Coronary artery (tissue), 2 donors: ENCODE measurements around the gene YJU2.
A peak's percentile ranks its signal among the peaks of the same experiment; 100 is the strongest.
"Not testable (repeated sequence)": the region's sequence is repeated elsewhere in the genome, so short reads cannot be mapped to it uniquely, and the experiment has no call there.

Experiments
- DNase-seq: peaks from one replicate; pipeline ENCODE4 v3.0.0-alpha.2; 2017; ENCODE audit warnings: low spot score
- H3K27ac ChIP-seq, 2 donors: fragments of 200-600 bp; sonication (generic); one replicate each; pipeline ENCODE4 v1.5.1; 2016 to 2019
- H3K4me3 ChIP-seq: fragments of 200-600 bp; sonication (generic); 2 replicates; pipeline ENCODE4 v1.5.1; 2016; ENCODE audit warnings: mild to moderate bottlenecking, moderate library complexity
- TF ChIP-seq, protein P1 (sequence below): fragments of 200-600 bp; sonication (generic); IDR thresholded peaks from one replicate; pipeline ENCODE4 v1.5.1; 2019; ENCODE audit warnings: antibody characterized with exemption

Gene YJU2

DNA sequence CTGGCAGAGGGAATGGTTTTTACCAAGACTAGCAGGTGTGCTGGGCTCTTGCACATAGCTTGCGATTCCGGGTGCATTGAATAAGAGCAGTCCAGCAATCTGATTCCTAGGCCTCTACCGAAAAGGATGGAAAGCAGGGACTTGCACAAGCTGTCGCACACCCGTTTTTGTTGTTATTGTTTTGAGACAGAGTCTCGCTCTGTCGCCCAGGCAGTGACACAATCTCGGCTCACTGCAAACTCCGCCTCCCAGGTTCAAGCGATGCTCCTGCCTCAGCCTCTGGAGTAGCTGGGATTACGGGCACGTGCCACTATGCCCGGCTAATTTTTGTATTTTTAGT is 12.0 kb upstream of the YJU2 start:
- H3K4me3 ChIP-seq: no peak overlapping the region
- TF ChIP-seq, protein P1, sequence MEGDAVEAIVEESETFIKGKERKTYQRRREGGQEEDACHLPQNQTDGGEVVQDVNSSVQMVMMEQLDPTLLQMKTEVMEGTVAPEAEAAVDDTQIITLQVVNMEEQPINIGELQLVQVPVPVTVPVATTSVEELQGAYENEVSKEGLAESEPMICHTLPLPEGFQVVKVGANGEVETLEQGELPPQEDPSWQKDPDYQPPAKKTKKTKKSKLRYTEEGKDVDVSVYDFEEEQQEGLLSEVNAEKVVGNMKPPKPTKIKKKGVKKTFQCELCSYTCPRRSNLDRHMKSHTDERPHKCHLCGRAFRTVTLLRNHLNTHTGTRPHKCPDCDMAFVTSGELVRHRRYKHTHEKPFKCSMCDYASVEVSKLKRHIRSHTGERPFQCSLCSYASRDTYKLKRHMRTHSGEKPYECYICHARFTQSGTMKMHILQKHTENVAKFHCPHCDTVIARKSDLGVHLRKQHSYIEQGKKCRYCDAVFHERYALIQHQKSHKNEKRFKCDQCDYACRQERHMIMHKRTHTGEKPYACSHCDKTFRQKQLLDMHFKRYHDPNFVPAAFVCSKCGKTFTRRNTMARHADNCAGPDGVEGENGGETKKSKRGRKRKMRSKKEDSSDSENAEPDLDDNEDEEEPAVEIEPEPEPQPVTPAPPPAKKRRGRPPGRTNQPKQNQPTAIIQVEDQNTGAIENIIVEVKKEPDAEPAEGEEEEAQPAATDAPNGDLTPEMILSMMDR: no peak
- DNase-seq: no peak
- H3K27ac ChIP-seq: no peak overlapping the region

DNA sequence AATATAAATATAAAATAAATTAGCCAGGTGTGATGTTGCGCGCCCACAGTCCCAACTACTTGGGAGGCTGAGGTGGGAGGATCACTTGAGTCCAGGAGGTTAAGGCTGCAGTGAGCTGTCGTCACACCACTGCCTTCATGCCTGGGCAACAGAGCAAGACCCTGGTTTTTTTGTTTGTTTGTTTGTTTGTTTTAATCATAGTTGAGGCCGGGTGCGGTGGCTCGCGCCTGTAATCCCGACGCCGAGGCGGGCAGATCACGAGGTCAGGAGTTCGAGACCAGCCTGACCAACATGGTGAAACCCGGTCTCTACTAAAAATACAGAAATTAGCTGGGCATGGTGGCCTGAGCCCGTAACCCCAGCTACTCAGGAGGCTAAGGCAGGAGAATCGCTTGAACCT is 9.4 kb upstream of the YJU2 start:
- H3K27ac ChIP-seq, DNase-seq, H3K4me3 ChIP-seq: not testable (repeated sequence)

DNA sequence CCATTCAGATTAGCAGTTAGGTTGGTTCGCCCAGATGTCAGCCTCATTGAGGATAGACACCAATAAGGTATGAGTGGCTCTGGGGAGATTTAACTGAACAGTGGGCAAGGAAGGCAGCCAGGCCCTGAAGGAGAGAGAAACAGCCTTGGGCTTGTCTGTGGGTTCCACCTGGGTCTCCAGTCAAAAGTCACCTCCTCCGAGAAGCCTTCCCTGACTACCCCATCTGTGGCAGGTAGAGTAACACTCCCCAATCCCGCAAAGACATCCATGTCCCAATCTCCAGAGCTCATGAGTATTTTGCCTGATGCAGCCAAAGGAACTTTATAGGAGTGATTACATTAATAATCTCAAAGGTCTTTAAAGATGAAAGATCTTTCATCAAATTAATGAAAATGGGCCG is 8.0 kb upstream of the YJU2 start:
- H3K27ac ChIP-seq: no peak overlapping the region
- no peak for DNase-seq
- TF ChIP-seq, protein P1: no peak
- H3K4me3 ChIP-seq: no peak overlapping the region

DNA sequence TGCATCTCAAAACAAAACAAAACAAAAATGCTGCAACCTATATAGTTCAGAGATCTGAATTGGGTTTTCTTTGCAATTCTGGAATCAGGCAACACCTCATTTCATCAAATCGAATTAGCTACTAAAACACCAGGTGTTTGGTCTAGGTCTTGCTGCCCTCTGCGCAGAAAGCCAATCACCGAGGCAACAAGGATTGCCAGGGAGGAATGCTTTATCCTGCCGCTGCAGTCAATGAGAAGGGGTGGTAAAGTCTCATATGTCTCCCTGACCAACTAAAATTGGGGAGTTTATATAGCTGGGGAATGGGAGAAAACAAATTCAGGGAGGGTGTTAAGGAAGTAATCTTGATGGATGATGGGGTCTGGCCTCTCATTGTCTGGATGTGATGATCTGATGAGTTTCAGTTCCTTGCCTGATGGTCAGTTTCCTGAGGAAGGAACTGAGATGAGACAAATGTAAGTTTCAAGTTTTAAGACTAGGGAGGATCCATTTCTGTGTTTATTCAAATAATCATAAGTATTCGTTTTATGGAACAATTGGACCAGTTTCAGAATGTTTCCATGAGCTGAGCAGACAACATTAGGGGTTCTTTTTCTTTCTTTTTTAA is 5.0 kb upstream of the YJU2 start:
- no peak for DNase-seq
- Histone ChIP-seq H3K27ac (peak overlapping the region in 1 of 2 donors; percentile 31), H3K4me3 (no peak overlapping the region)
- TF ChIP-seq, protein P1: no peak

DNA sequence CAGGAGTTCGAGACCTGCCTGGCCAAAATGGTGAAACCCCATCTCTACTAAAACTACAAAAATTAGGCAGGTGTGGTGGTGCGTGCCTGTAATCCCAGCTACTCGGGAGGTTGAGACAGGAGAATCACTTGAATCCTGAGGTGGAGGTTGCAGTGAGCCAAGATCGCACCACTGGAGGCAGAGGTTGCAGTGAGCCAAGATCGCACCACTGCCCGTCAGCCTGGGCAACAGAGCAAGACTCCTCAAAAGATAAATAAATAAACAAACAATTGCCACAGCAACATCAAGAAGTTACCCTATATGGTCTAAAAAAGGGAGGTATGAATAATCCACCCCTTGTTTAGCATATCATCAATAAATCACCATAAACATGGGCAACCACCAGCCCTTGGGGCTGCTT is 942 bp upstream of the YJU2 start:
- H3K4me3 ChIP-seq: not testable (repeated sequence)

DNA sequence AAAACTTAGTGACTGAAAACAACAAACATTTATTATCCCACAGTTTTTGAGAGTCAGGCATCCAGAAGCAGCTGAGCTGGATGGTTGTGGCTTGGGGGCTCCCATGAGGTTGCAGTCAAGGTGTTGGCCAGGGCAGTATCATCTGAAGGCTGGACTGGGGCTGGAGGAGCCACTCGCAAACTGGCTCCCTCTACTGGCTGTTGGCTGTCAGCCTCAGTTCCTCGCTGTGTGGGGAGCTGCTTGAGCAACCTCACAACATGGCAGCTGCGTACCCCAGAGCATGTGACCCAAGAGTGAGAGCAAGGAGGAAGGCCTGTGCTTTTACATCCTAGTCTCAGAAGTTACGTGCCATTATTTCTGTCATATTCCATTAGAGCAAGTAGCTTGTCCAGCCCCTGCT is 9.7 kb downstream of the YJU2 start:
- DNase-seq: no peak
- TF ChIP-seq, protein P1: no peak
- Histone ChIP-seq H3K27ac (no peak overlapping the region), H3K4me3 (no peak overlapping the region)

More for the DNA sequence above, 942 bp upstream of the YJU2 start:
- H3K27ac ChIP-seq, DNase-seq: not testable (repeated sequence)

DNA sequence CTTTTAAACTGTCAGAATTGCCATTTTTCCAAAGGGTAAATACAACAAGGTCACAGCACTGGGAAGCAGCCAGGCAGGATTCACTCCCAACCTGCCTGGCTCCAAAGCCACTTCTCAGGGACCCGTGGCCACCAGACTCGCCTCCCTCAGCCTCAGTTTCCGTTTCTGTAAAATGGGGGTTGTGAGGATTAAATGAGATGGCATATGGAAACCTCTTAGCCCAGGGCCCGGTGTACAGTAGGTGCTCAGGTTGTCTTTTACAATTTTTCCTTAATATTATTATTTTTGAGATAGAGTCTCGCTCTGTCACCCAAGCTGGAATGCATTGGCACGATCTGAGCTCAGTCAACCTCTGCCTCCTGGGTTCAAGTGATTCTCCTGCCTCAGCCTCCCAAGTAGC is 10.1 kb downstream of the YJU2 start:
- DNase-seq: no peak
- no peak overlapping the region for H3K27ac ChIP-seq
- no peak overlapping the region for H3K4me3 ChIP-seq
- TF ChIP-seq, protein P1: no peak

DNA sequence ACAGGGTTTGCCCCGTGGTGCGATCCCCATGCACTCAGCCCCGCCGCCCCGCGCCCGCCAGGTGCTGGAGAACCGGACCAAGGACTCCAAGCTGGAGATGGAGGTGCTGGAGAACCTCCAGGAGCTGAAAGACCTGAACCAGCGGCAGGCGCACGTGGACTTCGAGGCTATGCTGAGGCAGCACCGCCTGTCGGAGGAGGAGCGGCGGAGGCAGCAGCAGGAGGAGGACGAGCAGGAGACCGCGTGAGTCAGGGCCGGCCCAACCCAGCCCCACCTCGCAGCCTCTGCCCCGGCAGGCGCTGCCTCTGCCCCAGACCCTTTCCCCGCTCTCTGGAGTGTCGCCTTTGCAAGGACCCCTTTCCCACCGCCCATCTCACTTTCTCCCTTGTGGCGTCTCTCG is 11.3 kb downstream of the YJU2 start:
- TF ChIP-seq, protein P1: no peak
- Histone ChIP-seq H3K27ac (no peak overlapping the region), H3K4me3 (no peak overlapping the region)
- DNase-seq: no peak
